ENCODE results near the gene BEND3.

The BEND3 gene

DNA sequence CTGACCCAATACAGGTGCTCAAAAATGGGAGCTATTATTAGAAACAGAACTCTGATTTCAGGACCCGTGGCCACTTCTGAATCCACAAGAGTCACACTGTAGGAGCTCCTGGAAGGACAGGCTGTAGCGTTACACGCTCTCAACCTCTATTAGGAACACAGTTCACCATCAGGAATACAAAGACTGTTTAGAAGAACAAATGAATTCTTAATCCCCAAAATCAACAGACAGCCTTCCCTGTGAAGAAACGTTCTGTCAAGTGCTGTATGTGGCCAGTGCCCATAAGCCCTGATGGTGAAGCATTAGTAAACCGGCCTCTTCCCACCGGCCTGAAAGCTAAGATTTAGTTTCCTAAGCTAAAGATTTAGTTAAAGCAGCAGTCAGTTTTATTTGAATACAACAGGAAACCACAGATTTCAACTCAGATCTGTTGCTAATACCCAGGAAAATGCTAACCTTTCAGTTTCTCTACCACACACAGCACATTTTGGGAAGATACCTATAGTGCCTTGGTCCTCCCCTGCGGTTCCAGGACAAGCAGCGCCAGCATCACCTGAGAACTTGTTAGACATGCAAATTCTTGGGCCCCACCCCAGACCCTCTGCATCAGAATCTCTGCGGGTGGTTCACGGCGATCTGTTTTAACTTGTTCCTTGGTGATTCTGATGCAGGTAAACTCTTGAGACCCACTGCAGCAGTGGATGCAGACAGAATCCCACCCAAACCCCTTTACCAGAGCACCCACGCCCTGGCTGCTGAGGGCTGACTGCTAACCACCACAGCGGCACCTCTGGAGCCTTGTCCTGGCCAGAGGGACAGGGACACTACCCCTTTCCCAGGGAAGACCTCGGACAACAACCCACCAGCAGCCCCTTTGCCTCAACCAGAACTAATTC lies 53.9 kb downstream of the BEND3 start:
- no peak overlapping the region for H3K4me3 ChIP-seq (ENCODE audit: low read length)
- H3K27ac ChIP-seq (ENCODE audit: low read length) = no peak overlapping the region

DNA sequence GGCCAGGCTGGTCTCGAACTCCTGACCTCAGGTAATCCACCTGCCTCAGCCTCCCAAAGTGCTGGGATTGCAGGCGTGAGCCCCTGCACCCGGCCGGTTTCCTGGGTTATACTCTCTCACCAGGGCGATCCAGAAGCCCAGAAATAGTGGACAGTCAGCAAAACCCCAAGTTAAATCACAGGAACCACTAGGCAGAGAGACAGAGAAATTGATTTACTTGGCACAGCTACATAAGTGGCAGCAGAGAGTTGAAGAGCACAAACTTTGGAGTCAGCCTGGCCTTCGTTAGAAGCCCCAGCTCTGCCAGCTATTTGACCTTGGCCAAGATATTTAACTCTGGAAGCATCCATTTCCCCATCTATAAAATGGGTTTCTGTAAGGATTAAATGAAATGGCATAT lies 54.6 kb downstream of the BEND3 start:
- no peaks in the 10 kb centered on the region for H3K79me2 ChIP-seq (ENCODE audit: low read length)
- no peak for TF ChIP-seq EZH2phosphoT487 (IDR thresholded peaks at IDR 0.05; ENCODE audit: low read depth)
- TF ChIP-seq, protein P1, sequence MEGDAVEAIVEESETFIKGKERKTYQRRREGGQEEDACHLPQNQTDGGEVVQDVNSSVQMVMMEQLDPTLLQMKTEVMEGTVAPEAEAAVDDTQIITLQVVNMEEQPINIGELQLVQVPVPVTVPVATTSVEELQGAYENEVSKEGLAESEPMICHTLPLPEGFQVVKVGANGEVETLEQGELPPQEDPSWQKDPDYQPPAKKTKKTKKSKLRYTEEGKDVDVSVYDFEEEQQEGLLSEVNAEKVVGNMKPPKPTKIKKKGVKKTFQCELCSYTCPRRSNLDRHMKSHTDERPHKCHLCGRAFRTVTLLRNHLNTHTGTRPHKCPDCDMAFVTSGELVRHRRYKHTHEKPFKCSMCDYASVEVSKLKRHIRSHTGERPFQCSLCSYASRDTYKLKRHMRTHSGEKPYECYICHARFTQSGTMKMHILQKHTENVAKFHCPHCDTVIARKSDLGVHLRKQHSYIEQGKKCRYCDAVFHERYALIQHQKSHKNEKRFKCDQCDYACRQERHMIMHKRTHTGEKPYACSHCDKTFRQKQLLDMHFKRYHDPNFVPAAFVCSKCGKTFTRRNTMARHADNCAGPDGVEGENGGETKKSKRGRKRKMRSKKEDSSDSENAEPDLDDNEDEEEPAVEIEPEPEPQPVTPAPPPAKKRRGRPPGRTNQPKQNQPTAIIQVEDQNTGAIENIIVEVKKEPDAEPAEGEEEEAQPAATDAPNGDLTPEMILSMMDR (IDR thresholded peaks at IDR 0.05; ENCODE audit: low read depth, low read length) = no peak
- no peak overlapping the region for H3K9ac ChIP-seq (ENCODE audit: low read length)
- no peaks in the 10 kb centered on the region for H3K9me3 ChIP-seq (ENCODE audit: insufficient read depth, low read length)
- H3K36me3 ChIP-seq (replicated peaks; ENCODE audit: low read depth, low read length) = no peaks in the 10 kb centered on the region
- no peaks in the 10 kb centered on the region for H3K4me1 ChIP-seq (ENCODE audit: low read length)
- no peaks in the 10 kb centered on the region for H4K20me1 ChIP-seq (ENCODE audit: insufficient read depth, low read length)
- H2AFZ ChIP-seq (ENCODE audit: low read depth, low read length) = no peak overlapping the region
- no peak overlapping the region for H3K4me3 ChIP-seq (ENCODE audit: low read length)
- H3K4me2 ChIP-seq (ENCODE audit: low read length) = no peak overlapping the region
- H3K27me3 ChIP-seq (ENCODE audit: low read depth, low read length) = no peaks in the 10 kb centered on the region
- H3K27ac ChIP-seq (ENCODE audit: low read length) = no peak overlapping the region

More for the DNA sequence above, 53.9 kb downstream of the BEND3 start:
- H3K79me2 ChIP-seq (ENCODE audit: low read length) = no peaks in the 10 kb centered on the region
- H3K36me3 ChIP-seq (replicated peaks; ENCODE audit: low read depth, low read length) = no peaks in the 10 kb centered on the region
- H3K4me1 ChIP-seq (ENCODE audit: low read length) = no peaks in the 10 kb centered on the region
- TF ChIP-seq, protein P1 (IDR thresholded peaks at IDR 0.05; ENCODE audit: low read depth, low read length) = no peak
- no peak for TF ChIP-seq EZH2phosphoT487 (IDR thresholded peaks at IDR 0.05; ENCODE audit: low read depth)
- no peaks in the 10 kb centered on the region for H3K27me3 ChIP-seq (ENCODE audit: low read depth, low read length)
- H2AFZ ChIP-seq (ENCODE audit: low read depth, low read length) = no peak overlapping the region
- no peaks in the 10 kb centered on the region for H4K20me1 ChIP-seq (ENCODE audit: insufficient read depth, low read length)
- no peak overlapping the region for H3K4me2 ChIP-seq (ENCODE audit: low read length)
- no peak overlapping the region for H3K9ac ChIP-seq (ENCODE audit: low read length)
- H3K9me3 ChIP-seq (ENCODE audit: insufficient read depth, low read length) = no peaks in the 10 kb centered on the region

DNA sequence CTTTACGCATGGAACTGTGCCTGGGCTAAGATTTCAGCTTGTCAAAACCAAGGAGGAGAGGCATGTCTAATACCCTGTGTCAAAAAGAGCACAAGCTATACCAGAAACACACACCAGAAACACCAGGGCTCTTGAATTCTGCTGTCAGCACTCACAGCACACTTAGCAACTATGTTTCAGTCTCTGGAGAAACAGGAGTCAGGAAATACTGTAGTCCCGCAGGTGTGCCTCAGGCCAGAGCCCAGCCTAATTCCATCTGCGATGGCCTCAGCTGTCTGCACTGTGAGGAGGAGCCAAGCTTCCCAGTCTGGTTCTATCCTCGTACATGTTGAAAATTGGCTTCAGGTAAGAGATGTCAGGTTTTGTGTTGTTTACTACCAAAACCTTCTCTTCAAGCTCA lies 55.7 kb downstream of the BEND3 start:
- H3K36me3 ChIP-seq (replicated peaks; ENCODE audit: low read depth, low read length) = no peaks in the 10 kb centered on the region
- no peaks in the 10 kb centered on the region for H3K79me2 ChIP-seq (ENCODE audit: low read length)
- H4K20me1 ChIP-seq (ENCODE audit: insufficient read depth, low read length) = no peaks in the 10 kb centered on the region
- H2AFZ ChIP-seq (ENCODE audit: low read depth, low read length) = no peak overlapping the region
- H3K27me3 ChIP-seq (ENCODE audit: low read depth, low read length) = no peaks in the 10 kb centered on the region
- H3K4me2 ChIP-seq (ENCODE audit: low read length) = no peak overlapping the region
- no peak overlapping the region for H3K4me3 ChIP-seq (ENCODE audit: low read length)
- H3K9me3 ChIP-seq (ENCODE audit: insufficient read depth, low read length) = no peaks in the 10 kb centered on the region
- no peak overlapping the region for H3K9ac ChIP-seq (ENCODE audit: low read length)
- H3K4me1 ChIP-seq (ENCODE audit: low read length) = no peaks in the 10 kb centered on the region
- H3K27ac ChIP-seq (ENCODE audit: low read length) = no peak overlapping the region
- TF ChIP-seq EZH2phosphoT487 (IDR thresholded peaks at IDR 0.05; ENCODE audit: low read depth) = no peak
- TF ChIP-seq, protein P1 (IDR thresholded peaks at IDR 0.05; ENCODE audit: low read depth, low read length) = no peak

DNA sequence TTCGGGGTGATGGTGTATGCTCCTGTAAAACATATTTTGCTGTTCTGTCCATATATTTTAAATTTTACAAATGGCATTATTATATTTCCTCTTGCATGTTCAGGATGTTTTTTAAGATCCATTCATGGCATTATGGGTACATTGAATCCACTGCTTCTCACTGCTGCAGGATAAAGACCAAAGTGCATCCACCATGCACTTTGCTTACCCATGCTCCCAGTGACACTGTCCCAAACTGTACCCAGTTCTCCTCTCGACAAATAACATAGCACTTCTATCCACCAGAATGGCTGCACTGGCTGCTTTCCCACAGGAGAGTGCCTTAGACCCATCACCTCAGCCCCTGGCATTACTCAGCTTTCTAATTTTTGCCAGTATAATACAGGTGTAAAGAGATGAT lies 57.6 kb downstream of the BEND3 start:
- Histone ChIP-seq H2AFZ (ENCODE audit: low read depth, low read length) (no peak overlapping the region), H3K4me1 (ENCODE audit: low read length) (no peaks in the 10 kb centered on the region), H3K4me3 (ENCODE audit: low read length) (no peak overlapping the region), H3K9me3 (ENCODE audit: insufficient read depth, low read length) (no peaks in the 10 kb centered on the region), H3K27me3 (ENCODE audit: low read depth, low read length) (no peaks in the 10 kb centered on the region), H3K27ac (ENCODE audit: low read length) (no peak overlapping the region), H3K4me2 (ENCODE audit: low read length) (no peak overlapping the region), H3K36me3 (replicated peaks; ENCODE audit: low read depth, low read length) (no peaks in the 10 kb centered on the region), H3K79me2 (ENCODE audit: low read length) (no peaks in the 10 kb centered on the region), H3K9ac (ENCODE audit: low read length) (no peak overlapping the region), H4K20me1 (ENCODE audit: insufficient read depth, low read length) (no peaks in the 10 kb centered on the region)
- TF ChIP-seq EZH2phosphoT487 (IDR thresholded peaks at IDR 0.05; ENCODE audit: low read depth) = no peak
- TF ChIP-seq, protein P1 (IDR thresholded peaks at IDR 0.05; ENCODE audit: low read depth, low read length) = no peak
